DMS79 (cell line): ENCODE results near the gene NOS1AP.
"Not testable (repeated sequence)": the region's sequence is repeated elsewhere in the genome, so short reads cannot be mapped to it uniquely, and the experiment has no call there.

Experiments used
- DNase-seq: peaks from one replicate; lab custom pipeline; 2025; lab: John Stamatoyannopoulos, UW

Gene NOS1AP

GRCh38 chr1:162169031-162169790 is 99.7 kb downstream of the NOS1AP start:
- DNase-seq = no peak

- DNase-seq = no peak
These were observed 101.6 kb downstream of the NOS1AP start for GRCh38 chr1:162171111-162171510.

- no peak for DNase-seq
These were observed 103.0 kb downstream of the NOS1AP start for GRCh38 chr1:162172311-162173102.

GRCh38 chr1:162173607-162174006 is 104.1 kb downstream of the NOS1AP start:
- not testable (repeated sequence) for DNase-seq

- not testable (repeated sequence) for DNase-seq
These were observed 104.5 kb downstream of the NOS1AP start for GRCh38 chr1:162174027-162174426.

GRCh38 chr1:162175379-162176081 is 106.0 kb downstream of the NOS1AP start:
- DNase-seq = no peak

GRCh38 chr1:162177126-162177525 is 107.6 kb downstream of the NOS1AP start:
- no peak for DNase-seq

- no peak for DNase-seq
These were observed 108.9 kb downstream of the NOS1AP start for GRCh38 chr1:162178432-162178831.

GRCh38 chr1:162179121-162179520 is 109.6 kb downstream of the NOS1AP start:
- DNase-seq = no peak

- no peak for DNase-seq
These were observed 111.3 kb downstream of the NOS1AP start for GRCh38 chr1:162180813-162181212.

- no peak for DNase-seq
These were observed 112.6 kb downstream of the NOS1AP start for GRCh38 chr1:162182090-162182489.

GRCh38 chr1:162185314-162186025 is 116.0 kb downstream of the NOS1AP start:
- no peak for DNase-seq

- DNase-seq = no peak
These were observed 116.5 kb downstream of the NOS1AP start for GRCh38 chr1:162186026-162186374.

- no peak for DNase-seq
These were observed 116.9 kb downstream of the NOS1AP start for GRCh38 chr1:162186406-162186805.

- no peak for DNase-seq
These were observed 118.3 kb downstream of the NOS1AP start for GRCh38 chr1:162187687-162188276.

GRCh38 chr1:162189345-162189744 is 119.9 kb downstream of the NOS1AP start:
- DNase-seq = no peak

GRCh38 chr1:162191396-162192305 is 122.2 kb downstream of the NOS1AP start:
- DNase-seq = no peak

- peak; percentile 33 for DNase-seq
These were observed 122.8 kb downstream of the NOS1AP start for GRCh38 chr1:162192306-162192678.

GRCh38 chr1:162192763-162193162 is 123.3 kb downstream of the NOS1AP start:
- DNase-seq = no peak

- DNase-seq = no peak
These were observed 123.7 kb downstream of the NOS1AP start for GRCh38 chr1:162193221-162193620.

GRCh38 chr1:162193815-162194214 is 124.3 kb downstream of the NOS1AP start:
- peak; percentile 49 for DNase-seq
